Measurements from ENCODE around the gene SLC6A11.

SLC6A11 gene

GRCh38 chr3:10837849-10838248 lies 21.8 kb downstream of the SLC6A11 start:
- TF ChIP-seq, protein P1, sequence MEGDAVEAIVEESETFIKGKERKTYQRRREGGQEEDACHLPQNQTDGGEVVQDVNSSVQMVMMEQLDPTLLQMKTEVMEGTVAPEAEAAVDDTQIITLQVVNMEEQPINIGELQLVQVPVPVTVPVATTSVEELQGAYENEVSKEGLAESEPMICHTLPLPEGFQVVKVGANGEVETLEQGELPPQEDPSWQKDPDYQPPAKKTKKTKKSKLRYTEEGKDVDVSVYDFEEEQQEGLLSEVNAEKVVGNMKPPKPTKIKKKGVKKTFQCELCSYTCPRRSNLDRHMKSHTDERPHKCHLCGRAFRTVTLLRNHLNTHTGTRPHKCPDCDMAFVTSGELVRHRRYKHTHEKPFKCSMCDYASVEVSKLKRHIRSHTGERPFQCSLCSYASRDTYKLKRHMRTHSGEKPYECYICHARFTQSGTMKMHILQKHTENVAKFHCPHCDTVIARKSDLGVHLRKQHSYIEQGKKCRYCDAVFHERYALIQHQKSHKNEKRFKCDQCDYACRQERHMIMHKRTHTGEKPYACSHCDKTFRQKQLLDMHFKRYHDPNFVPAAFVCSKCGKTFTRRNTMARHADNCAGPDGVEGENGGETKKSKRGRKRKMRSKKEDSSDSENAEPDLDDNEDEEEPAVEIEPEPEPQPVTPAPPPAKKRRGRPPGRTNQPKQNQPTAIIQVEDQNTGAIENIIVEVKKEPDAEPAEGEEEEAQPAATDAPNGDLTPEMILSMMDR (conservative IDR thresholded peaks at IDR 0.05; ENCODE audit: low read depth, low read length), result no peak
- no peaks in the 10 kb centered on the region for H3K27me3 ChIP-seq (ENCODE audit: insufficient read depth, low read depth)
- H3K4me3 ChIP-seq (IDR thresholded peaks at IDR 0.05; ENCODE audit: insufficient read depth, low read depth, low read length), result no peak overlapping the region
- H3K4me1 ChIP-seq (ENCODE audit: low read depth, poor library complexity, severe bottlenecking), result no peaks in the 10 kb centered on the region
- H3K4me2 ChIP-seq, result no peak overlapping the region
- H3K36me3 ChIP-seq (ENCODE audit: insufficient read depth), result no peaks in the 10 kb centered on the region
- no peaks in the 10 kb centered on the region for H4K20me1 ChIP-seq (ENCODE audit: insufficient read depth)
- H3K79me2 ChIP-seq (ENCODE audit: insufficient read depth, low read depth), result no peaks in the 10 kb centered on the region
- H2AFZ ChIP-seq (ENCODE audit: low read depth), result no peak overlapping the region
- no peak overlapping the region for H3K9ac ChIP-seq
- no peak overlapping the region for H3K27ac ChIP-seq

GRCh38 chr3:10839167-10839566 lies 23.1 kb downstream of the SLC6A11 start:
- TF ChIP-seq, protein P1 (conservative IDR thresholded peaks at IDR 0.05; ENCODE audit: low read depth, low read length), result no peak
- Histone ChIP-seq H2AFZ (ENCODE audit: low read depth) (no peak overlapping the region), H3K27me3 (ENCODE audit: insufficient read depth, low read depth) (no peaks in the 10 kb centered on the region), H3K36me3 (ENCODE audit: insufficient read depth) (no peaks in the 10 kb centered on the region), H3K27ac (no peak overlapping the region), H3K79me2 (ENCODE audit: insufficient read depth, low read depth) (no peaks in the 10 kb centered on the region), H3K4me1 (ENCODE audit: low read depth, poor library complexity, severe bottlenecking) (no peaks in the 10 kb centered on the region), H3K9ac (no peak overlapping the region), H3K4me3 (IDR thresholded peaks at IDR 0.05; ENCODE audit: insufficient read depth, low read depth, low read length) (no peak overlapping the region), H4K20me1 (ENCODE audit: insufficient read depth) (no peaks in the 10 kb centered on the region), H3K4me2 (no peak overlapping the region)

- no peak overlapping the region for H3K4me2 ChIP-seq
- TF ChIP-seq, protein P1 (conservative IDR thresholded peaks at IDR 0.05; ENCODE audit: low read depth, low read length), result no peak
- H3K4me1 ChIP-seq (ENCODE audit: low read depth, poor library complexity, severe bottlenecking), result no peaks in the 10 kb centered on the region
- H4K20me1 ChIP-seq (ENCODE audit: insufficient read depth), result no peaks in the 10 kb centered on the region
- H3K27ac ChIP-seq, result no peak overlapping the region
- H3K27me3 ChIP-seq (ENCODE audit: insufficient read depth, low read depth), result no peaks in the 10 kb centered on the region
- no peak overlapping the region for H3K4me3 ChIP-seq (IDR thresholded peaks at IDR 0.05; ENCODE audit: insufficient read depth, low read depth, low read length)
- no peak overlapping the region for H2AFZ ChIP-seq (ENCODE audit: low read depth)
- no peak overlapping the region for H3K9ac ChIP-seq
- H3K36me3 ChIP-seq (ENCODE audit: insufficient read depth), result no peaks in the 10 kb centered on the region
- no peaks in the 10 kb centered on the region for H3K79me2 ChIP-seq (ENCODE audit: insufficient read depth, low read depth)
These were observed 25.1 kb downstream of the SLC6A11 start for GRCh38 chr3:10841100-10841499.

GRCh38 chr3:10843378-10843777 lies 27.4 kb downstream of the SLC6A11 start:
- H3K79me2 ChIP-seq (ENCODE audit: insufficient read depth, low read depth), result no peaks in the 10 kb centered on the region
- H3K27me3 ChIP-seq (ENCODE audit: insufficient read depth, low read depth), result no peaks in the 10 kb centered on the region
- TF ChIP-seq, protein P1 (conservative IDR thresholded peaks at IDR 0.05; ENCODE audit: low read depth, low read length), result no peak
- H4K20me1 ChIP-seq (ENCODE audit: insufficient read depth), result no peaks in the 10 kb centered on the region
- H3K4me1 ChIP-seq (ENCODE audit: low read depth, poor library complexity, severe bottlenecking), result no peaks in the 10 kb centered on the region
- no peak overlapping the region for H2AFZ ChIP-seq (ENCODE audit: low read depth)
- H3K4me3 ChIP-seq (IDR thresholded peaks at IDR 0.05; ENCODE audit: insufficient read depth, low read depth, low read length), result no peak overlapping the region
- H3K36me3 ChIP-seq (ENCODE audit: insufficient read depth), result no peaks in the 10 kb centered on the region
- no peak overlapping the region for H3K27ac ChIP-seq
- no peak overlapping the region for H3K4me2 ChIP-seq
- no peak overlapping the region for H3K9ac ChIP-seq

All from KMS-11 (cell line).